Trophoblast cell (in vitro differentiated cells and primary cell): Measurements from ENCODE around the gene MCHR2.

Experiments used
- DNase-seq, 2 donors: peaks; one replicate each; pipeline ENCODE4 v3.0.0-alpha.2; 2016
- H2AFZ ChIP-seq: 2 replicates; pipeline ENCODE4 v1.6.1; 2013; ENCODE audit warnings: low read length, moderate library complexity, mild to moderate bottlenecking; ENCODE audit not compliant: insufficient read depth, poor library complexity
- H2AK5ac ChIP-seq: 2 replicates; pipeline ENCODE4 v1.6.1; 2013; ENCODE audit warnings: mild to moderate bottlenecking, low read length
- H2BK120ac ChIP-seq: 2 replicates; pipeline ENCODE4 v1.6.1; 2013; ENCODE audit warnings: low read length, mild to moderate bottlenecking, moderate library complexity; ENCODE audit not compliant: insufficient read depth, poor library complexity
- H2BK12ac ChIP-seq: 2 replicates; pipeline ENCODE4 v1.6.1; 2013; ENCODE audit warnings: mild to moderate bottlenecking, low read length, moderate library complexity
- H2BK5ac ChIP-seq: 2 replicates; pipeline ENCODE4 v1.6.1; 2013; ENCODE audit warnings: low read length, low read depth, moderate library complexity, mild to moderate bottlenecking; ENCODE audit not compliant: poor library complexity
- H3K14ac ChIP-seq: 2 replicates; pipeline ENCODE4 v1.6.1; 2013; ENCODE audit warnings: mild to moderate bottlenecking, low read length
- H3K18ac ChIP-seq: 2 replicates; pipeline ENCODE4 v1.6.1; 2013; ENCODE audit warnings: mild to moderate bottlenecking, low read length
- H3K23ac ChIP-seq: 2 replicates; pipeline ENCODE4 v1.6.1; 2013; ENCODE audit warnings: low read length
- H3K27ac ChIP-seq: 2 replicates; pipeline ENCODE4 v1.5.1; 2013; ENCODE audit warnings: low read depth, mild to moderate bottlenecking, inconsistent platforms, low read length, moderate library complexity
- H3K27me3 ChIP-seq: 2 replicates; pipeline ENCODE4 v1.6.1; 2013; ENCODE audit warnings: inconsistent platforms, mild to moderate bottlenecking, low read length, moderate library complexity; ENCODE audit not compliant: insufficient read depth
- H3K36me3 ChIP-seq, 2 experiments: 1 replicate in 1 of 2; 2 replicates in 1 of 2; pipeline ENCODE4 v1.6.1; 2013; ENCODE audit warnings: low read length in 2 of 2, mild to moderate bottlenecking in 2 of 2, moderate library complexity in 1 of 2; ENCODE audit not compliant: insufficient read depth in 2 of 2, control insufficient read depth in 1 of 2
- H3K4ac ChIP-seq: 2 replicates; pipeline ENCODE4 v1.6.1; 2013; ENCODE audit warnings: low read depth, mild to moderate bottlenecking, low read length, moderate library complexity
- H3K4me1 ChIP-seq, 2 experiments: 1 replicate in 1 of 2; 2 replicates in 1 of 2; pipeline ENCODE4 v1.6.1; 2013; ENCODE audit warnings: low read length in 2 of 2, mild to moderate bottlenecking in 2 of 2, moderate library complexity in 1 of 2; ENCODE audit not compliant: insufficient read depth in 2 of 2, control insufficient read depth in 1 of 2
- H3K4me2 ChIP-seq: 2 replicates; pipeline ENCODE4 v1.6.1; 2013; ENCODE audit warnings: inconsistent platforms, mild to moderate bottlenecking, low read length, moderate library complexity
- H3K4me3 ChIP-seq: 2 replicates; pipeline ENCODE4 v1.5.1; 2013; ENCODE audit warnings: mild to moderate bottlenecking, low read depth, low read length, inconsistent platforms
- H3K79me1 ChIP-seq: one replicate; pipeline ENCODE4 v1.6.1; 2013; ENCODE audit warnings: low read length
- H3K79me2 ChIP-seq: 2 replicates; pipeline ENCODE4 v1.6.1; 2013; ENCODE audit warnings: low read length, mild to moderate bottlenecking; ENCODE audit not compliant: control insufficient read depth, insufficient read depth, poor library complexity
- H3K9ac ChIP-seq: 2 replicates; pipeline ENCODE4 v1.6.1; 2013; ENCODE audit warnings: mild to moderate bottlenecking, low read length
- H3K9me3 ChIP-seq: 2 replicates; pipeline ENCODE4 v1.6.1; 2013; ENCODE audit warnings: low read depth, mild to moderate bottlenecking, control low read depth, inconsistent platforms, low read length; ENCODE audit not compliant: insufficient read depth
- H4K12ac ChIP-seq: 2 replicates; pipeline ENCODE4 v1.6.1; 2013; ENCODE audit warnings: low read depth, mild to moderate bottlenecking, low read length, moderate library complexity
- H4K8ac ChIP-seq: 2 replicates; pipeline ENCODE4 v1.6.1; 2013; ENCODE audit warnings: low read depth, mild to moderate bottlenecking, low read length, moderate library complexity
- H4K91ac ChIP-seq: one replicate; pipeline ENCODE4 v1.6.1; 2013; ENCODE audit warnings: low read depth, mild to moderate bottlenecking, low read length, moderate library complexity
- WGBS: extraction: QIAGEN DNeasy Blood & Tissue Kit; methylation state at CpG from one replicate; pipeline ENCODE4 v1.1.7; 2013; ENCODE audit warnings: missing lambda C conversion rate; ENCODE audit not compliant: insufficient read length, insufficient coverage; ENCODE audit errors: extremely low coverage; 5-methylcytosine and 5-hydroxymethylcytosine counted together

The MCHR2 gene

DNA sequence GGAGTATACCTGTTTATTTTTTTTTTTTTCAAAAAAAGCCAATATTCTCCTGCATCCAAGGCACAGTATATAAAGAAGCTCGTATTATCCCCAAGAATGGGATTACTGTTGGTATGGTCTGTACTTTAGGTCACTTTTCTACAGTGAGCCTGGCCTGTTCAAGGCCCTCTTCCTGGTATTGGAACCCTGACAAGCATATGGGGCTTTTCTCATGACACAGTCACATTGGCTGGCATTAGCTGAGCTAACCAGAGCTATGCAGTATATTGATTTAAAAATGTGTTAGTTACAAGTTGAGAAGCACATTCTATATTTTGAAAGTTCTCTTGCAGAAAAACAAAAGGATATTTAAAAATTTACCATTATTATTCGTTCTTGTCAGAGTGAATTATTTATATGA is 48.0 kb downstream of the MCHR2 start:
- no peaks in the 10 kb centered on the region for H3K4me1 ChIP-seq
- no CpG with 5 or more reads among the region's 2 CpGs for WGBS
- H3K27me3 ChIP-seq: no peaks in the 10 kb centered on the region
- no peak overlapping the region for H2BK5ac ChIP-seq
- no peak overlapping the region for H2BK120ac ChIP-seq
- no peaks in the 10 kb centered on the region for H3K36me3 ChIP-seq
- H2AFZ ChIP-seq: no peak overlapping the region
- no peak overlapping the region for H2BK12ac ChIP-seq
- H4K12ac ChIP-seq: no peak overlapping the region
- no peak overlapping the region for H3K4ac ChIP-seq
- H3K79me1 ChIP-seq: no peaks in the 10 kb centered on the region
- no peak overlapping the region for H3K14ac ChIP-seq
- no peak overlapping the region for H3K4me3 ChIP-seq
- H4K8ac ChIP-seq: no peak overlapping the region
- H3K23ac ChIP-seq: no peak overlapping the region
- no peaks in the 10 kb centered on the region for H3K79me2 ChIP-seq
- H2AK5ac ChIP-seq: no peak overlapping the region
- H3K27ac ChIP-seq: no peak overlapping the region
- no peaks in the 10 kb centered on the region for H3K9me3 ChIP-seq
- no peak overlapping the region for H4K91ac ChIP-seq
- H3K4me2 ChIP-seq: no peak overlapping the region
- no peak overlapping the region for H3K18ac ChIP-seq
- H3K9ac ChIP-seq: no peak overlapping the region
- no peak for DNase-seq

DNA sequence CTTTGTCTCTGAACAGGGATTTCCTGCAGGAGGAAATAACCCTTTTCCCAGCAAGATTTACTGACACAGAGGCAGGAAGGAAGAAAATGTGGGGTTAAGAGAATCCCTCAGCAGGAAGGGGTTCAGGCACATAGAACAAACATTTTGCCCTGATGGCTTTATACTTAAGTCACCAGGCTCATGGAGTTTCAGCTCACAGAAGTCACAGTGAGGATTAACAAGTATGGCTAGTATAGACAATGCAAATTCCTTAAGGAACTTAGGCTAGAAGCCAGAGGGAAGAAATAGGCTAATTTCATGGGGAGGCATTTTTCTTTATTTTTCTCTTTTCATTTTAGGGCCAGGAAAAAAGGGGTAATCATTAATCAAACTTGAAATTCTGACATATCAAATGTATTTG is 50.2 kb downstream of the MCHR2 start:
- H2AK5ac ChIP-seq: no peak overlapping the region
- H3K9ac ChIP-seq: no peak overlapping the region
- H3K9me3 ChIP-seq: no peaks in the 10 kb centered on the region
- no peaks in the 10 kb centered on the region for H3K4me1 ChIP-seq
- H3K4me2 ChIP-seq: no peak overlapping the region
- no peaks in the 10 kb centered on the region for H3K79me2 ChIP-seq
- H2AFZ ChIP-seq: no peak overlapping the region
- H3K4me3 ChIP-seq: no peak overlapping the region
- H3K79me1 ChIP-seq: no peaks in the 10 kb centered on the region
- H2BK12ac ChIP-seq: no peak overlapping the region
- no peak overlapping the region for H2BK5ac ChIP-seq
- H3K4ac ChIP-seq: no peak overlapping the region
- H3K27ac ChIP-seq: no peak overlapping the region
- H3K14ac ChIP-seq: no peak overlapping the region
- no peak overlapping the region for H2BK120ac ChIP-seq
- H4K12ac ChIP-seq: no peak overlapping the region
- DNase-seq: no peak
- no peaks in the 10 kb centered on the region for H3K36me3 ChIP-seq
- H3K27me3 ChIP-seq: no peaks in the 10 kb centered on the region
- no peak overlapping the region for H4K91ac ChIP-seq
- no peak overlapping the region for H3K18ac ChIP-seq
- H3K23ac ChIP-seq: no peak overlapping the region
- no peak overlapping the region for H4K8ac ChIP-seq

DNA sequence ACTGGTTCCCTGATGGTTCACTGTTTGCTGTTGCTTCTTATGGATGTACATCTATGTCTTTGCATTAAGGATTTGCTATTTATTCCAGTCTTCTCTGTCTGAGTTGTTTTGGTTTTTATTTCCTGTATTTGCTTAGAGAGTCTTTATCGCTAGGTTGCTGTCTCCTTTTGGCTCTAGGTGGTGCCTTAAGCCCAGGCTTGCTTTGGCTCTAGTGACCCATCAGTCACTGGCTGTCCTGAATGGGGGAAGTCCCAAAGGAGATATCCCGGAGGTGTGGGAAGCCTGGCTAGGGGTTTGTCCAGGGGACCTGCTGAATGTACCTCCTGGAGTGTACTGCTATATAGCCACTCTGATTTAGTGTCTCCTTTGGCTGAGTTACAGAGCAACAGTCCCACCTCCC is 53.4 kb downstream of the MCHR2 start:
- H3K36me3 ChIP-seq: no peaks in the 10 kb centered on the region
- H3K4me2 ChIP-seq: no peak overlapping the region
- H3K4ac ChIP-seq: no peak overlapping the region
- no peaks in the 10 kb centered on the region for H3K27me3 ChIP-seq
- no peak for DNase-seq
- H4K12ac ChIP-seq: no peak overlapping the region
- H4K8ac ChIP-seq: no peak overlapping the region
- no peak overlapping the region for H3K18ac ChIP-seq
- no peak overlapping the region for H2BK5ac ChIP-seq
- H3K23ac ChIP-seq: no peak overlapping the region
- no peak overlapping the region for H2BK12ac ChIP-seq
- no peak overlapping the region for H2AFZ ChIP-seq
- no peaks in the 10 kb centered on the region for H3K79me1 ChIP-seq
- H3K4me1 ChIP-seq: no peaks in the 10 kb centered on the region
- H2AK5ac ChIP-seq: no peak overlapping the region
- H3K9me3 ChIP-seq: no peaks in the 10 kb centered on the region
- H3K79me2 ChIP-seq: no peaks in the 10 kb centered on the region
- H3K27ac ChIP-seq: no peak overlapping the region
- no CpG with 5 or more reads among the region's 2 CpGs for WGBS
- no peak overlapping the region for H3K9ac ChIP-seq
- H3K4me3 ChIP-seq: no peak overlapping the region
- no peak overlapping the region for H3K14ac ChIP-seq
- H2BK120ac ChIP-seq: no peak overlapping the region
- H4K91ac ChIP-seq: no peak overlapping the region

DNA sequence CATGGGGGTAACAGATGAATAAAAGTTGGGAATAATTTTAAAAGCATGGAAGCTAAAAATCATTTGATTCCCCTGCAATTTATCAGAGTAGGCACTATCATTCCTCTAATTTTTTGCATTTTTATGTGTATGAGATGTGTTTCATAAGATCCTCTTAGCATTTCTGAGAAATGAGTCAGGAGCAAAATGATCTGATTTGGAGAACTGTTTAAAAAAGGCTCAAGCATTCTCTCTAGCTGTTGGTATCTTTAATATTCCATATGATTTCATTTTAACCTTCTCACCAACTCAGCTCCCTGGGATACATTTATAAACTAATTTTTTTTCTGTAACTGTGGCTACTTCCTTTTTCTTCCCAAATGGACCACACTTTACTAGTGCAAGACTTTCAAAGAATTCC is 60.9 kb downstream of the MCHR2 start:
- no peak overlapping the region for H3K9ac ChIP-seq
- no peak overlapping the region for H4K8ac ChIP-seq
- H3K27me3 ChIP-seq: no peaks in the 10 kb centered on the region
- no peak overlapping the region for H4K12ac ChIP-seq
- H2BK12ac ChIP-seq: no peak overlapping the region
- no peaks in the 10 kb centered on the region for H3K79me2 ChIP-seq
- no peaks in the 10 kb centered on the region for H3K79me1 ChIP-seq
- H3K9me3 ChIP-seq: no peaks in the 10 kb centered on the region
- H2AFZ ChIP-seq: no peak overlapping the region
- H3K23ac ChIP-seq: no peak overlapping the region
- H3K4ac ChIP-seq: no peak overlapping the region
- H2BK120ac ChIP-seq: no peak overlapping the region
- no peak overlapping the region for H2AK5ac ChIP-seq
- H3K14ac ChIP-seq: no peak overlapping the region
- no peaks in the 10 kb centered on the region for H3K4me1 ChIP-seq
- no peak overlapping the region for H2BK5ac ChIP-seq
- H3K27ac ChIP-seq: no peak overlapping the region
- H3K18ac ChIP-seq: no peak overlapping the region
- no peak overlapping the region for H4K91ac ChIP-seq
- H3K4me2 ChIP-seq: no peak overlapping the region
- peak in 1 of 2 donors; percentile 67 for DNase-seq
- no peaks in the 10 kb centered on the region for H3K36me3 ChIP-seq
- H3K4me3 ChIP-seq: no peak overlapping the region

DNA sequence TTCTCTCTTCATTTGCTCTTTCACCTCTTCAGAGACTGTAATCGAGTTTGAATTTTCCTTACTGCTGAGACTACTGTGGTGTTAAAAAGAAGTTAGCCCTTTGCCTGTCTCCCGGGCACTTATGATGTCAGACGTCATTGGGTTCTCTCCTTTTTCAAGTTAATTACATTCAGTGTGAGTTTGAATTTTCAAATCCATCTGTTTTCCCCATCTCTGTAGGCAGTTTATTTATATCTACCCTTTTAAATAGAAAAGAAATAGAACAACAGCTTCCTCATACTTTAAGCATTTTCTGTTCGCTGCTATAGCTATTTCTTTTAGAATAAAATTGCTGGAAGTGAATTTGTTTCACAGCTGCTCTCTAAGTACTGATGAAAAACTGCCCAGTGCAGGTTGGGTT is 81.4 kb downstream of the MCHR2 start:
- Histone ChIP-seq H2BK120ac (no peak overlapping the region), H3K23ac (no peak overlapping the region), H3K18ac (no peak overlapping the region), H3K9ac (no peak overlapping the region), H3K9me3 (no peaks in the 10 kb centered on the region), H3K4me2 (no peak overlapping the region), H3K4ac (no peak overlapping the region), H4K91ac (no peak overlapping the region), H2BK12ac (no peak overlapping the region), H3K27me3 (no peaks in the 10 kb centered on the region), H3K27ac (no peak overlapping the region), H3K14ac (no peak overlapping the region), H3K4me1 (no peaks in the 10 kb centered on the region), H4K8ac (no peak overlapping the region), H2BK5ac (no peak overlapping the region), H2AK5ac (no peak overlapping the region), H3K79me2 (no peaks in the 10 kb centered on the region), H4K12ac (no peak overlapping the region), H3K79me1 (no peaks in the 10 kb centered on the region), H3K4me3 (no peak overlapping the region), H2AFZ (no peak overlapping the region), H3K36me3 (no peaks in the 10 kb centered on the region)
- WGBS: no CpG with 5 or more reads among the region's 4 CpGs
- no peak for DNase-seq
